MG63 (cell line): ENCODE measurements around the gene EPHA8. TPM values are rescaled to one million over a fixed set of nuclear protein-coding genes. Genes with fewer than 3 reads are reported as not detected.

Source experiments
- DNase-seq: peaks from one replicate; pipeline ENCODE4 v3.0.0-alpha.2; 2020
- H3K27me3 ChIP-seq: fragments of 250-450 bp; sonication (Bioruptor Pico); 2 replicates; pipeline ENCODE4 v1.5.1; 2020; ENCODE audit warnings: mild to moderate bottlenecking, moderate library complexity
- H3K36me3 ChIP-seq: fragments of 250-450 bp; sonication (Bioruptor Pico); 2 replicates; pipeline ENCODE4 v1.5.1; 2020; ENCODE audit warnings: mild to moderate bottlenecking, moderate library complexity
- H3K4me3 ChIP-seq: fragments of 250-450 bp; sonication (Bioruptor Pico); 2 replicates; pipeline ENCODE4 v1.5.1; 2020; ENCODE audit warnings: mild to moderate bottlenecking, moderate library complexity
- H3K9me3 ChIP-seq: fragments of 250-450 bp; sonication (Bioruptor Pico); 2 replicates; pipeline ENCODE4 v1.5.1; 2020; ENCODE audit warnings: mild to moderate bottlenecking, moderate library complexity
- total RNA-seq: library from RNA; depleted of rRNA; stranded (reverse); fragments of >200 nt; shearing (Covaris generic); gene quantifications from 2 replicates; pipeline ENCODE4 v1.2.3, GENCODE V29; 2014; ENCODE audit warnings: low replicate concordance

EPHA8 gene
- total RNA-seq, 1 experiment from 2014 or later: not detected

GRCh38 chr1:22576617-22577016 lies 13.3 kb downstream of the EPHA8 start:
- Histone ChIP-seq H3K9me3 (no peaks in the 10 kb centered on the region), H3K36me3 (no peaks in the 10 kb centered on the region), H3K27me3 (peaks cover 25% of the 10 kb centered on the region), H3K4me3 (no peak overlapping the region)
- no peak for DNase-seq

GRCh38 chr1:22578732-22579361 lies 15.6 kb downstream of the EPHA8 start:
- Histone ChIP-seq H3K27me3 (peaks cover 16% of the 10 kb centered on the region), H3K36me3 (no peaks in the 10 kb centered on the region), H3K9me3 (no peaks in the 10 kb centered on the region), H3K4me3 (no peak overlapping the region)
- no peak for DNase-seq

GRCh38 chr1:22579541-22580155 lies 16.4 kb downstream of the EPHA8 start:
- Histone ChIP-seq H3K36me3 (no peaks in the 10 kb centered on the region), H3K9me3 (no peaks in the 10 kb centered on the region), H3K4me3 (no peak overlapping the region), H3K27me3 (peaks cover 8% of the 10 kb centered on the region; the same call in 1 of the 2 replicates)
- no peak for DNase-seq

GRCh38 chr1:22582661-22583635 lies 19.7 kb downstream of the EPHA8 start:
- no peak for DNase-seq
- no peak overlapping the region for H3K4me3 ChIP-seq
- no peaks in the 10 kb centered on the region for H3K9me3 ChIP-seq
- no peaks in the 10 kb centered on the region for H3K27me3 ChIP-seq
- H3K36me3 ChIP-seq: no peaks in the 10 kb centered on the region

GRCh38 chr1:22584001-22584562 lies 20.8 kb downstream of the EPHA8 start:
- no peak for DNase-seq
- Histone ChIP-seq H3K9me3 (no peaks in the 10 kb centered on the region), H3K36me3 (no peaks in the 10 kb centered on the region), H3K4me3 (no peak overlapping the region), H3K27me3 (peaks cover 3% of the 10 kb centered on the region; the same call in 1 of the 2 replicates)

- Histone ChIP-seq H3K27me3 (peaks cover 7% of the 10 kb centered on the region; the same call in 1 of the 2 replicates), H3K36me3 (no peaks in the 10 kb centered on the region), H3K4me3 (no peak overlapping the region), H3K9me3 (no peaks in the 10 kb centered on the region)
- no peak for DNase-seq
Measured at GRCh38 chr1:22584970-22585369, 21.7 kb downstream of the EPHA8 start.

GRCh38 chr1:22585471-22585870 lies 22.2 kb downstream of the EPHA8 start:
- no peaks in the 10 kb centered on the region for H3K36me3 ChIP-seq
- DNase-seq: no peak
- H3K9me3 ChIP-seq: no peaks in the 10 kb centered on the region
- no peak overlapping the region for H3K4me3 ChIP-seq
- peaks cover 7% of the 10 kb centered on the region; the same call in 1 of the 2 replicates for H3K27me3 ChIP-seq

GRCh38 chr1:22586356-22587130 lies 23.3 kb downstream of the EPHA8 start:
- H3K27me3 ChIP-seq: peaks cover 7% of the 10 kb centered on the region; the same call in 1 of the 2 replicates

GRCh38 chr1:22587247-22587646 lies 24.0 kb downstream of the EPHA8 start:
- H3K36me3 ChIP-seq: no peaks in the 10 kb centered on the region
- H3K4me3 ChIP-seq: no peak overlapping the region
- DNase-seq: no peak
- H3K9me3 ChIP-seq: no peaks in the 10 kb centered on the region
- H3K27me3 ChIP-seq: peaks cover 7% of the 10 kb centered on the region; the same call in 1 of the 2 replicates

More at GRCh38 chr1:22586356-22587130, 23.3 kb downstream of the EPHA8 start:
- Histone ChIP-seq H3K9me3 (no peaks in the 10 kb centered on the region), H3K4me3 (no peak overlapping the region), H3K36me3 (no peaks in the 10 kb centered on the region)
- DNase-seq: no peak

GRCh38 chr1:22588899-22589422 lies 25.7 kb downstream of the EPHA8 start:
- Histone ChIP-seq H3K36me3 (no peaks in the 10 kb centered on the region), H3K27me3 (peaks cover 7% of the 10 kb centered on the region; the same call in 1 of the 2 replicates), H3K4me3 (no peak overlapping the region), H3K9me3 (no peaks in the 10 kb centered on the region)
- no peak for DNase-seq

- H3K4me3 ChIP-seq: no peak overlapping the region
- no peaks in the 10 kb centered on the region for H3K9me3 ChIP-seq
- DNase-seq: no peak
- H3K27me3 ChIP-seq: peaks cover 7% of the 10 kb centered on the region; the same call in 1 of the 2 replicates
- no peaks in the 10 kb centered on the region for H3K36me3 ChIP-seq
Measured at GRCh38 chr1:22591576-22591975, 28.3 kb downstream of the EPHA8 start.

GRCh38 chr1:22592051-22592450 lies 28.8 kb downstream of the EPHA8 start:
- H3K9me3 ChIP-seq: no peaks in the 10 kb centered on the region
- no peaks in the 10 kb centered on the region for H3K36me3 ChIP-seq
- peaks cover 7% of the 10 kb centered on the region; the same call in 1 of the 2 replicates for H3K27me3 ChIP-seq
- no peak overlapping the region for H3K4me3 ChIP-seq
- DNase-seq: no peak

GRCh38 chr1:22592919-22593790 lies 29.9 kb downstream of the EPHA8 start:
- no peaks in the 10 kb centered on the region for H3K9me3 ChIP-seq
- H3K4me3 ChIP-seq: no peak overlapping the region
- H3K27me3 ChIP-seq: peaks cover 7% of the 10 kb centered on the region; the same call in 1 of the 2 replicates
- no peaks in the 10 kb centered on the region for H3K36me3 ChIP-seq
- DNase-seq: no peak

- H3K9me3 ChIP-seq: no peaks in the 10 kb centered on the region
- no peak overlapping the region for H3K4me3 ChIP-seq
- no peaks in the 10 kb centered on the region for H3K36me3 ChIP-seq
- H3K27me3 ChIP-seq: peaks cover 2% of the 10 kb centered on the region; the same call in 1 of the 2 replicates
- no peak for DNase-seq
Measured at GRCh38 chr1:22594396-22594795, 31.1 kb downstream of the EPHA8 start.

GRCh38 chr1:22595108-22595507 lies 31.8 kb downstream of the EPHA8 start:
- H3K27me3 ChIP-seq: peaks cover 1% of the 10 kb centered on the region; the same call in 1 of the 2 replicates
- no peak for DNase-seq

More at GRCh38 chr1:22595108-22595507, 31.8 kb downstream of the EPHA8 start:
- no peak overlapping the region for H3K4me3 ChIP-seq
- no peaks in the 10 kb centered on the region for H3K9me3 ChIP-seq
- H3K36me3 ChIP-seq: no peaks in the 10 kb centered on the region
